Measurements from ENCODE around the gene FRG2.
"Not testable (repeated sequence)": the region's sequence is repeated elsewhere in the genome, so short reads cannot be mapped to it uniquely, and the experiment has no call there.

The FRG2 gene

GRCh38 chr4:190027156-190027555 lies at the start of gene FRG2:
Gene FRG2, minus strand, starts transcription at chr4:190027256. Its CDS starts 52 bp downstream, at chr4:190027204.
- DNase-seq = not testable (repeated sequence)

- not testable (repeated sequence) for DNase-seq
Measured at GRCh38 chr4:190068351-190068750, 41.3 kb upstream of the FRG2 start.

- not testable (repeated sequence) for DNase-seq
Measured at GRCh38 chr4:190064805-190065204, 37.7 kb upstream of the FRG2 start.

GRCh38 chr4:190064342-190064741 lies 37.3 kb upstream of the FRG2 start, which contains the start of gene DBET:
Gene DBET, plus strand, starts transcription at chr4:190064502.
- not testable (repeated sequence) for DNase-seq

GRCh38 chr4:190058997-190059396 lies 31.9 kb upstream of the FRG2 start:
- DNase-seq = not testable (repeated sequence)

GRCh38 chr4:190049378-190050239 lies 22.6 kb upstream of the FRG2 start:
- not testable (repeated sequence) for DNase-seq

- not testable (repeated sequence) for DNase-seq
Measured at GRCh38 chr4:190047627-190048026, 20.6 kb upstream of the FRG2 start.

- not testable (repeated sequence) for DNase-seq
Measured at GRCh38 chr4:190040873-190041272, 13.8 kb upstream of the FRG2 start.

GRCh38 chr4:190037704-190038388 lies 10.8 kb upstream of the FRG2 start:
- not testable (repeated sequence) for DNase-seq

GRCh38 chr4:190031264-190031663 lies 4.2 kb upstream of the FRG2 start:
- not testable (repeated sequence) for DNase-seq

GRCh38 chr4:190022614-190023281 lies 4.3 kb downstream of the FRG2 start:
- DNase-seq = not testable (repeated sequence)

GRCh38 chr4:190021973-190022372 lies 5.1 kb downstream of the FRG2 start:
- not testable (repeated sequence) for DNase-seq

GRCh38 chr4:190020790-190021717 lies 6.0 kb downstream of the FRG2 start:
- no peak for DNase-seq

GRCh38 chr4:190019859-190020463 lies 7.1 kb downstream of the FRG2 start:
- DNase-seq = not testable (repeated sequence)

- no peak for DNase-seq
Measured at GRCh38 chr4:190019023-190019858, 7.8 kb downstream of the FRG2 start.

- DNase-seq = no peak
Measured at GRCh38 chr4:190018201-190018920, 8.7 kb downstream of the FRG2 start.

- DNase-seq = no peak
Measured at GRCh38 chr4:190017357-190018200, 9.5 kb downstream of the FRG2 start.

All from amygdala (tissue), 56 donors.